ENCODE results near the gene ANXA3.
"Not testable (repeated sequence)": the region's sequence is repeated elsewhere in the genome, so short reads cannot be mapped to it uniquely, and the experiment has no call there.

The ANXA3 gene

DNA sequence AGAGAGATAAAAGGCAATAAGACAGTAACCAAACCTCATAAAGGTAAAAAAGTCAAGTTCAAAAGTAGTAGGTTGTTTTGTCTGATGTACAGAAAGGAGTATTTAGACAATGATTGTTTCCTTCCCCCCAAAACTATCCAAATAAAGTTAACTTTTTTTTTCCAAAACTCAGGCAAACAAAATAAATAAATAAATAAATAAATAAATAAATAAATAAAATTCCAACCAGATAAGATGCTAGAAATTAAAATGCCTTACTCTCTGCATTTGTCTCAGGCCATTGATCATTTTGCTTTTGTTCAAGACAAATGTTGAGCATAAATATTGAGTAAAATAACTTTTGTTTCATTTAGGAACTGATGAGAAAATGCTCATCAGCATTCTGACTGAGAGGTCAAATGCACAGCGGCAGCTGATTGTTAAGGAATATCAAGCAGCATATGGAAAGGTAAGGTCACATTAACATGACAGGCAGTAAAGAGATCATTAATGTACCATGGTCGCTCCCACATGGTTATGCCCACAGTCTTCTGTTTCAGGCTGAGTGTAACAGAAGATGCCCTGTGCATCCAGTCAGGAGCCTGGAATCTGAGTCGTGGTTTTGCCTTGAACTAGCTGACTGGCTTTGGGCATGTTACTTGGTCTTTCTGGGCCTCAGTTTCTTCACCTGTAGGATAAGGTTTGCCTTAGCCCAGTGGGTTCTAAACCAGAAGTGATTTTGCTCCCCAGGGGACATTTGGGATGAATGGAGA is 27.3 kb downstream of the ANXA3 start:
- no peak for DNase-seq

DNA sequence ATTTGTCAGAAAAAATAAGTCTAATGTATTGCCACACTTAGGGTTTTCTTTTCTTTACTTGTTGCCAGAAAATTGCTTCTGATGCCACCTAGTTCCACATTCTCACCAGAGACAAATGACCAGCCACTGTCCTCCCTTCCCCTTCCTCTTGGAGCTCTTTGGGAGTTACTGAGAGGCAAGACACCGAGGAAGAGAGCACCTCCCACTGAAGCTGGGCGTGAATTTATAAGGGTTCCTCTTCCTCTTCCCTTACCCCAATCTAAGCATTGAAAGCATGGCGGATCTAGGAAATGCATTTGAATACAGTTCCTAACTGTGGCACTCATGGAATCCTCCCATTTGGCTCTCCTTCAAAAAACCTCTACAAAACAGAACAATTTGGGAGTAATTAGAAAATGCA is 30.0 kb downstream of the ANXA3 start:
- DNase-seq, result no peak

DNA sequence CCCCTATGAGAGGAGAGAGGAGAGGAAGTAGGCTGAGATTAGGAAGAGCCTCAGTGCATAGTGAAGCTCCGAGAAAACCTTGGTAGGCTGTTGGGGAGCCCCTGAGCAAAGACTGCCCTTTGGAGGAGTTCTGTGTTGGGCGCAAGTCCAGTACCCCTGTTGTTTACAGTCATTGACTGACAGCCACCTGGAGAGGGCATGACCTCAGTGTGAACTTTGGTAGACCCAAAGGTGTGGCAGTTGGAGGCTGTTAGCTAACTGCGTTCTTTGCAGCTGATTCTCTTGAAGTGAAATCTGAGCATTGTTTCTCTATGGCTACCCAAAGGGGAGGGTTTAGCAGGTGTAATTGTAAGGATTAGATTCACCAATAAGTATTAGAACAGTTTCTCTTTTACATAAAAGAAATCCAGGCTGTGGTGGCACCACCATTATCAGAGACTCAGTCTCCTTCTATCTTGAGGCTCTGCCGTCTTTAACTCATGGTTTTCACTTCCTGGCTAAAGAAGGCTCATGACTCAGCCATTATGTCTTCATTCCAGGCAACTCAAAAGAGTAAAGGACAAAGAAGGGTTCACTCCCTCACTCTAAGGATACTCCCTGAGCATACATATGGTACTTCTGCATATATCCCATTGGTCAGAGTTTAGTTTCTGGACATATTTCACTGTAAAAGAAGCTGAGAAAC is 33.4 kb downstream of the ANXA3 start:
- no peak for DNase-seq

DNA sequence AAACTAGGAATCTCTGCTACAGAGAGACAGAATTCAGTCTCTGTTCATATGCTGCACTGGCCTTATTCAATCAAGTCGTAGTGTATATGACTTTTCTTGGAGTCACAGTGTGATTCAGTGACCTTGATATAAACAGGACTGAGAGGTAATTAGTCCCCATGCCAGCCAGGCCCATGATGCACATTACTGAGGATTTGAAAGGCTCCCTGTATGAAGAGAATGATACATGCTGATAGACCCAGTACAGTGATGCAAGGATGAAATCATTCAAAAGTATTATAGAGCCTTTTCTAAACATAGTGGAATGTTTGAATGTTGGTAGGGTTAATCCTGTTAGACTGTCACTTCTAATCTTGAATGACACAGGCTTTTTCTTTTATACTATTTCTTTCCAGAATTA is 34.1 kb downstream of the ANXA3 start:
- no peak for DNase-seq

DNA sequence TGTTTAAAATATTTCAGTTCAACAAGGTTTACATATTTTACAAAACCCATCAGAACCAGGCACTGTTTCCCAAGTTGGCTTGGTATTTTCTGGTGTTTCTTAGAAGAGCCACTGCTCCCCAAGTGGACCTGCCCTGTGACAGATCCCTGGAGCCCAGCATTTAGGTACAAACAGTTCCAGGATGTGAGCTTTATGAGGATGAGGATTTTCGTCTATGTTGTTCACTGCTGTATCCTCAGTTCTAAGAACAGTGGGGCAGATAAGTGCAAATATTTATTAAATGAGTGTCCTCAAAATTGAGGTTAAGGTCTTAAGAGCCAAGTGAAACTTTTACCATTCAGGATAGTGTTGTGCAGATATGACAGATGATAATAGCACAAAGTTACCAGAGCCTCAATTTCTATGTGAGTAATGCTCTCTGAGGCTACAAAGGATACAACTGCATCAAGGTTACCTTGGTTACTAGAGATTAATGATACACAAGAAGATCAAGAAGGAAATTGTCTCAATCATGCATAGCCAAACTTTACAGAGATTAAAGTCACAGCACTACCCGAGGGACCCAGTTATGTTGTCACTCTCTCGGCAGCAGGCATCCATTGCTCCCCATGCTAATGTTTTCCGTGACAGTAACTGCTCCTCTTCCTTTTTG is 37.5 kb downstream of the ANXA3 start:
- no peak for DNase-seq

DNA sequence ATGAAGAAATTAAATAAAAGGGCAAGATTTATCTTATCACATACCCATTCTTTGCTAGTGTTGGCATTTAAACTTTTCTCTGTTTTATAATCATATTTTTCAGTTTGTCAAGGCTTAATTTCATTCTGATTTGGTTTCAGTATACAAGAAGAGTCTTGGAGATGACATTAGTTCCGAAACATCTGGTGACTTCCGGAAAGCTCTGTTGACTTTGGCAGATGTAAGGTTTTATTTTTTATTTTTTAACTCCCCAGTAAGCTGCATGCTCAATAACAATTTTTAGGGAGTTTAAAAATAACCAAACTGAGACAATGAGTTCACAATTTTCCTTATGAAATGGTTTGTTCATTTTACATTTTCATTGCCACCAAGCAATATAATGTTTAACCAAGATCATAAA is 39.8 kb downstream of the ANXA3 start:
- DNase-seq, result no peak

DNA sequence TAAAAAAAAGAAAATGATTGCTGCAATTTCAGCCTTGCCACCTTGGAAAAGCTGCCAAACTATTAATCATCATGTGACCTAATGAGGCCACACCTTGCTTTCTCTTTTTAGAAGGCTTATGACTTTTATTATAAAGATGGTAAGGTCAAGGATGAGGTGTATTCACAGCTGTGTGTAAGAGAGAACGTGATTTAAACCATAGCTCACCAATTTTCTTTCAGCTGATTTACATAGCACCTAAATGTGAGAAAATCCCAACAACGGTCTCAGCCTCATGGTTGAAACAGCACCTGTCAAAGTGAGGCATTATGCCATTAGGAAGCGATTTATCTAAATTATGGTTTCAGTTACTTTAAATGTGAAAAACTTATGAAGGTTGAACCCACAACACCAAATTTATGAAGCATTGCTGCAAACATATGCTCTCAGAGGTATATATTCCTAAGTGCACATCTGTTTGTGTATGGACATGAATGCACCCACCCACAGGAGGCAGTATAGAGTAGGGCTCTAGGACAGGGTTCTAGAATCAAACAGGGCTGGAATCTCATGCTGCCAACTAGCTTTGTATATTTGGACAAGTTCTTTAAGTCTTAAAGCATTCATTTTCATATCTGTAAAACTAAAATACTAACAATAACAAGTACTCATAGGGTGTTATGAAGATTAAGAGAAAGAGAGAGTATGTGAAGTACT is 40.7 kb downstream of the ANXA3 start:
- DNase-seq, result no peak

DNA sequence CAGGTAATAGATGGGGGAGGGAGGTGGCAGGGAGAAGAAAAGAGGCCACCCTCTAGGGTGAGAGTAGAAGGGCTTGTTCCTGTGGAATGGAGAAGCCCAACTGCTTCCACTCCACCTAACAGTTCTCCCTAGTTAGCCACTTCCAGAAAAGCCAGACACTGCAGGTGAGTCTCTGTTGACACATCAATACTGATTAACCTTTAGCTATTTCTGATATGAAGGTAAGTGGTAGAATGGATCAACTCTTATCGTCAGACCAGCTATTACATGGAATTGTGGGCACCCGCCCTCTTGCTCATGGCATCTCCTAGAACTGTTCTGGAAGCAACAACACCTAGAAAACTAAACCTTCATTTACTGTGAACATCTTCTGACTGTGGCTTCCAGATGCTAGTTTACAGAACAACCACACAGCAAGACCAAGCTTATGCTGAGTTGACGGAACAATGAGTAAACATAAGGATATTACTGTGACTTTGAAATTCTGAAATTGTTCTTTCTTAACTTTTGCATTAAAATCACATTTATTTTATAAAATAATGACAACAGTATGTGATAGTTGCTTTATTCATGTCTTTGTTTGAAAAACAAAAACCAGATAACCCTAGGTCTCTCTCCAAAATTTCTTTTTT is 44.7 kb downstream of the ANXA3 start:
- no peak for DNase-seq

DNA sequence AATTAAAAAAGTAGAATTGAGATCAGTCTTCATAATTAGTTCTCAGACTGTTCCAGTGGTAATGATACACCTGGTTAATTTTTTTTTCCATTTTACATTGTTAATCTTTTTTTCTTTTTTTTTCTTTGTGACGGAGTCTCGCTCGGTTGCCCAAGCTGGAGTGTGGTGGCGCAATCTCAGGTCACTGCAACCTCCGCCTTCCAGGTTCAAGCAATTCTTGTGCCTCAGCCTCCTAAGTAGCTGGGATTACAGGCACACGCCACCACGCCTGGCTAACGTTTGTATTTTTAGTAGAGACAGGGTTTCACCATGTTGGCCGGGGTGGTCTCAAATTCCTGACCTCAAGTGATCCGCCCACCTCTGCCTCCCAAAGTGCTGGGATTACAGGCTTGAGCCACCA is 46.9 kb downstream of the ANXA3 start:
- DNase-seq, result not testable (repeated sequence)

DNA sequence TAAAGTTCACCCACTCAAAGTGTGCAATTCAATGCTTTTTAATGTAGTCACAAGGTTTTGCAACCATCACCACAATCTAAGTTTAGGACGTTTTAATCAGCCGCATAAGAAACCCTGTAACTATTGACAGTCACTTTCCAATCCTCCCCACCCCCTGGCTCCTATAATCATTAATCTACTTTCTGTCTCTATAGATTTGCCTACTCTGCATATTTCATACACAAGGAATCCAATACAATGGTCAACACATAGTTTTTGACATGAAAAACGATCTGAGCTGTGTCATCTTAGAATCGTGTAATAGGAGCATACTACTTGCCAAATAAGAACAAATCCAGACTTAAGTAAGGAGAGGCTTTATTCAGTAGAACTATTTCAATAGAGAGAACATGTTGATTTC is 47.6 kb downstream of the ANXA3 start:
- no peak for DNase-seq

DNA sequence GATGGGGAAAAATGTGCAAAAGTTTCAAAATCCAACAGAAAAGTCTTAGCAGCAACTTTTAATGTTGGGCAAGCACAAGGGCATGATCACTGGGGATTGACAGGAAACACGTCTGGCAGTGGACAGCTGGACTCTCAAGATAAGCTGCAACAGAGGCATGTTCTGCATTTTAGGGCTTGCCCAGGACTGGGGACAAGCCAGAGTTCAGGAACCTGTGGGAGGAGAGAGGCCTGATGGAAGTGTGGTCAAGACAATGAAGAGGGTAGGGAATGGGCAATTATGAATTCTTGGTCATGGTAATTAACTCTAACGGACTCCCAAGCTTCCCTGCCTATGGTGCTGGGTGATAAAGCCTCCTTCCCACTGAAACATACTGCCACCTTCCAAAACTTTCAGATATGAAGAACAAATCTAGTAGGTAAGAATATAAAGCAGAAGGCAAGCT is 48.4 kb downstream of the ANXA3 start:
- no peak for DNase-seq

DNA sequence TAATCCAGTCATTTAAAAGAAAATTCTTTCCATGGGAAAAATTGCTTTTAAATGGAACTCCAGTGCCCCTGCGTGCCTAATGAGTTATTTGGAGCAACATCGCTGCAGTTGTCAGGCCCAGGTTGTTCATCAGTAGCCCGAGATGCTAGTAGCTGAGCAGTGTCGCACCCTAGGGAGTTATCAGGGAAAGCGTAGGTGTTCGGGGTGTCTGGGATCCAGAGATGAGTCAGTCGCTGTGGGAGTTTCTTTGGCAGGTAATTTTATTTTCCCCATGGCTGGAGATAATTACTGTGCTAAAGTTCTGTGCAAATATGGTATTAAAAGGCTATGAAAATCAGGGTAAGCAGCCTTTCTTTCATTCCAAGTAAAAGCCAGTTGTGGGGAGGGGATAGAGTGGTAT is 49.4 kb downstream of the ANXA3 start:
- no peak for DNase-seq

DNA sequence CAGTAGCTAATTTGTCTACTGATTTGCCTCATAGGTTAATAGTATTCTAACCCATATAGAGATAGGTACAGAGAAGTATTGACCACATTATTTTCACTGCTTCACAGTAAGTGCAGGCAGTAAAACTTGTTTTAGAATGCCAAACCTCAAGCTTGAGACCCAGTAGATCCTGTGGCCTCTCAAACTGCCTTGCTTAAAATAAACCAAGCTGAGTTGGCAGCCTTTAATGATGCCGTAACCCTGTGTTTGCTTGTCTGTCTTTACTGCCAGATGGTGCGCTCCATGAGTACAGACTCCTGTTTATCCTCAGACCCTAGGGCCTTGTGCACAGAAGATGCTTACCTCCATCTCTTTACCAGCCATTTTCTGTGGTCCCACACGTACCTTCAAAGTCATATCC is 50.8 kb downstream of the ANXA3 start:
- DNase-seq, result no peak

DNA sequence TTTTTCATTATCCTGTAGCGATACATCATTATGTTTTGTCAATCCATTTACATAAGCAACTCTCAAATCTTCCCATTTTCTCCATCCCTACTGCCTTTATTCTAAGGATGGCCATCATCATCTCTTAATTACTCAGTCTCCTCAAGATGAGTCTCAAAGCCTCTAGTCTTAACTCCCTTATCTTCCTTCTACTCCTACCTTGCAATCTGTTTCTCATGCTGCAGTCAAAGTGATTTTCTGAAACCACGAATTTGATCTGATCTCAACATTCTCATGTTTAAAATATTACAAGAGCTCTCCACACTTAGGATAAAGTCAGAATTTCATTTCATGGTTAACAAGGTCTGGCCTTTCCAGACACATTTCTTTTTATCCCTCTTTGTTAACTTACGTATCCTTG is 51.8 kb downstream of the ANXA3 start:
- no peak for DNase-seq

DNA sequence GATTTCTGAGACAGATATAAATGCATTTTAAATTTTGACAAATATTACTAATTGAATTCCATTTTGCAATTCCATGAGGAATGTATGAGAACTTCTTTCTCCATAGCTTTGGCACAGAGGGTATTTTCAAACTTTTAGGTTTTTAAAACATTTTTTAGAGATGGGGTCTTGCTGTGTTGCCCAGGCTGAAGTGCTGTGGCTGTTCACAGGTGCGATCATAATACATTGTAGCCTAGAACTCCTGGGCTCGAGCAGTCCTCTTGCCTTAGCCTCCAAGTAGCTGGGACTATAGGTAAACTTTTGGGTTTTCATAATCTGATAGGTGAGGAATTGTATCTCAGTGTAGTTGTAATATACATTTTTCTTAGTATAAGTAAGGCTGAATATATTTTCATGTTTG is 53.4 kb downstream of the ANXA3 start:
- DNase-seq, result no peak

DNA sequence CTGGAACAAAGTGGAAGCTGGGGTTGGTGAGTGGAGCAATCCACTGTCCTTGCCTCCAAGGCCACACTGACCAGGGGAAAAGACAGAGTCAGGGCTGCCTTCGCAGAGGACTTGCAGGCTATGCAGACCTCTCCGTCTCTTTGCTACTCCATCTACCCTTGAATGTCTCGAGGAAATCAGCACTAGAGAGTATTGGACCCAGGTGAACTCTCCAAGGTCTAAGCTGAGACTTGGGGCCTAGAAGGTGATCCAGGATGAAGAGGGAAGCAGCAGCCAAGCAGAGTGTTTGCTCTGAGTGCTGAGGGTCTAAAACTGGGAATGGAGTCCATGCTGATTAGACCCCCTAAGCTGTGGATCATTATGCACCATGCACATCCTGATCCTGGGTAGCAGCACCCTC is 54.5 kb downstream of the ANXA3 start:
- DNase-seq, result no peak

DNA sequence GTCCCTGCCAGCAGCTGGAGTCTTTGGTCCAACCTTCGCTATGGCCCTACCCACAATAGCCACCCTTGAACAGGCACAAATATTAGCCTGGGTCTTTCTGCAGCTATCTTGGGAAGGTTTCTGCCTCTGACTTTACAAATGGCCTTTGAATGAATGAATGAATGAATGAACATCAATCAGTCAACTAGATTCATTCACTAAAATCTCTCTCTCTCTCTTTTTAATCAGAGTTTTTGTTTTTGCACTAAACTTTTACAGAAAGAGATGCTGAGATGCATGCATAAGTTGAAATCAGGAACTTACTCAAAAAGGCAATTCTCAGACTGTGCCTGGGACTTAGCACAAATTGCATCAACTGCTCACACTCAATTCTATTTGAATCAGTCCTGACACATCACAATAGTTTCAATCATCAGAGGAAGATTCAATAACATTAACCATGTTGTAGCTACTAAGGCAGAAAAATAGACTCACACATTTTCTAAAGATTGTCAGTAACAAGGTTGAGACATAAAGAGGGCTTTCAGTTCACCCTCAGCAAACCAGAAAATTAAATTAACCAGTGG is 55.0 kb downstream of the ANXA3 start:
- no peak for DNase-seq

DNA sequence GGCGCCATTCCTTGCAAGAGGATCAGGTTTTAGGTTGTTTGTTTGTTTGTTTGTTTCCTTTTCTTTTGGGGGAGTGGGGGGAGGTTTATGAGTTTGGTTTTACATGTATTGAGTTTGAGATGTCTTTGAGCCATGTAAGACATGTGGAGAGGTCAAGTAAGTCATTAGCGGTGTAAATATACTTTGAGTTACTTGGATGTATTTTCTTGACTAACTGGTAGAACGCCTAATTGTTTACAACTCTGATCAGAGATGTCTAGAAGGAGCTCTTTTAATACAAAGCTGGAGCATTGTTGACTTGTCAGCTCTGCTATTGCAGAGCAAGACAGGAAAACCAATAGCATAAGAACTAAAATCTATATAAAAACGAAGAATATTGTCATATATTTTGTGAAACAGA is 57.1 kb downstream of the ANXA3 start:
- no peak for DNase-seq

DNA sequence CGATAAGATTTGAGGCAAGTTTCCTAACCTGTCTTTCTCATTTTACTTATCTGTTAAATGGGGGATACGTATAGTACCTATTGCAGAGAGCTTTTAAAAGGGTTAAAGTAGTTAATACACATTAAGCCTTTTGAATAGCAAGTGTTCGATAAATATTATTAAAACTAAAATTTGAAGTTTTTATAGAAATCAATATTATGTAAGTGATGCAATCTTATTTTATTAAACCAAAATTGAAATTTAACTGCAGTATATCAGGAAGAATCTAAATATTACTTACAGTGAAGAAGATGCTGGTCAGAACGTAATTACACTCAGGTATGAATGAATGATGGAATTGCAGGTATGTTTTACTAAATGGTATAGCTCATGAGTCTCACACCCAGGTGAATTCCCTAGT is 58.0 kb downstream of the ANXA3 start:
- DNase-seq, result no peak

DNA sequence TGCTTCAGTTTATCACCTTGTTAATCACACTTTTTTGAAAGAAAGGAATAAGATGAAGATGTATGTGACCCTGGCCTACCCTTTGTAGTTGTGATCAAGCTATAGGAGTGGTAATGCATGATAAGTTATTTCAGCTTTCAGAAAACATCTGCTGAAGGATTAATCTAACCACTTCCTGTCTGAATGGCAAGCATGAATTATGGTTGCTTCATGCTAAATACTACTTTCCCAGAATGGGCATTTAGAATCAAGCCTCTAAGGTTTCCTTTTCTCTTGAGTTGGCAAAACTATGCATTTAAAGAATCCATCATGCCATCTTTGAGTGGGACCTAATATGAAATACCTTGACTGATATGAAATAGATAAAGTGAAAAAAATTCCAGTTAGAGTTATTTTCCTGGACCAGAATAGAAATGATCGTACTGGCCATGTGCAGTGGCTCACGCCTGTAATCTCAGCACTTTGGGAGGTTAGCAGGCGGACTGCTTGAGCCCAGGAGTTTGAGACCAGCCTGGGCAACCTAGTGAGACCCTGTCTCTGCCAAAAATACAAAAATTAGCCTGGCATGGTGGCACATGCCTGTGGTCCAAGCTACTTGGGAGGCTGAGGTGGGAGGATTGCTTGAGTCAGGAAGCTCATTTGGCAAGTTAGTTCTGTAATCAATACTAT is 59.1 kb downstream of the ANXA3 start:
- no peak for DNase-seq

DNA sequence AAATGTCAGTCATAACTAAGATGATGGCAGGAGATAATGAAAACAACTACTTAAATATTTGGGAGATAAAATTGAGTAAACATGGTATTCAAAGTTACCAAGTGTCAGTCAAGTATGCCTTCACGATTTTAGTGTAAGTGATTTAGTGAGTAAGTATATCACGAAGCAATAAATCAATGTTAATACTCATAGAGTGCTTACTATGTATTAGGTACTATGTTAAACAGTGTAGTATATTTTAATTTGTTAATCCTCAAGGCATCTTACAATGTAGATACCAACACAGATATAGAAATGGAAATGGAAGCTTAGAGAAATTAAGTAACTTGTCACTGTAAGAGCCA is 59.6 kb downstream of the ANXA3 start:
- no peak for DNase-seq

Measured in DMS79 (cell line).